ENCODE data around the gene RNF112. TPM values are rescaled to one million over a fixed set of nuclear protein-coding genes. Genes with fewer than 3 reads are reported as not detected.

RNF112 gene
- polyA plus RNA-seq, 1 donor from 2014 or later: 33.3 TPM

DNA sequence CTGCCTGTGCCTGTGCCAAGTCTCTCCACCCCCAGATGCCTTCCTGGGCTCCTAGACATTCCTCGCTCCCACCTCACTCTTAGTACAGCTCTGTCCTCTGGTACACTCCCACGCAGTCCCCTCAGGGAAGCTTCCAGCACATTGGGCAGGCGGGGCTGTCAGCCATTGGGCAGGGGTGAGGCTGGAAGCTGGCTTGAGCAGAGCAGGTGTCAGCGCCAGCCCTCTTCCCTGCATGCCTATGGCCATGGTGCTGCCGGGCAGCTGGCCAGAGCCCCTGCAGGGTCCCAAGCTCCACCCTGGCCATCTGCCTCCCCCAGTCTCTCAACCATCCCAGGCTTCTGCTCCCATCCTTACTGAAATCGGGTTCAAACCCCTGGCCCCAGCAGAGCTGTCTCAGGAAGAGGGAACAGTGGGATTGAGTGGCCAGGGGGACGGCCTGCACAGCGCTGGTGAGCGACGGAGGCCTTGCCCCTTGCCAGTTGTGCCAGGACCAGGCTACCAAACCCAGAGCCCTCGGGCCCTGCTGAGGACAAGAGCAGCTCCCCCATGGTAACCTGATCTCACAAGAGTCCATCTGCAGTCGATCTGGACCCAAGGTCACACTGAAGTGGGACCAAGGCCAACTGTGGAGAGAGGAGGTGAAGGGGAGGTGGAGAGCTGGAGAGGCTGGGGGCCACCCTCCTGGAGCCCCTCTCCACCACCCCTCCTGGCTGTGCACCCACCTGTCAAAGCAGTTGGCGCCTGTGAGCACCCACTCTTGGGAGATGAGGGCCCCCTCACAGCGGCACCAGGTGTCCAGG lies 46.1 kb upstream of the RNF112 start:
- Histone ChIP-seq H3K9ac (ENCODE audit: low read length) (no peak overlapping the region), H3K9me3 (ENCODE audit: low read length) (no peaks in the 10 kb centered on the region), H2AFZ (ENCODE audit: low read depth, low read length) (no peak overlapping the region), H4K20me1 (ENCODE audit: insufficient read depth) (no peaks in the 10 kb centered on the region), H3K36me3 (ENCODE audit: insufficient read depth, low read length) (peaks cover 2% of the 10 kb centered on the region), H3K4me3 (ENCODE audit: low read length) (no peak overlapping the region), H3K27ac (ENCODE audit: low read length) (no peak overlapping the region), H3K4me2 (ENCODE audit: low read length) (no peak overlapping the region), H3F3A (ENCODE audit: insufficient read depth, low read length, poor library complexity, severe bottlenecking) (no peaks in the 10 kb centered on the region), H3K27me3 (ENCODE audit: insufficient read depth, low read depth, low read length) (no peaks in the 10 kb centered on the region), H3K79me2 (replicated peaks; ENCODE audit: insufficient read depth, low read length) (peaks cover 7% of the 10 kb centered on the region), H3K9me2 (ENCODE audit: insufficient read depth, low read length) (no peaks in the 10 kb centered on the region)
- TF ChIP-seq TAF1 (IDR thresholded peaks at IDR 0.05; ENCODE audit: low read depth): no peak
- no peak for TF ChIP-seq MXI1 (conservative IDR thresholded peaks at IDR 0.05; ENCODE audit: poor library complexity, severe bottlenecking)
- TF ChIP-seq EP300 (conservative IDR thresholded peaks at IDR 0.05; ENCODE audit: poor library complexity, severe bottlenecking): no peak
- TF ChIP-seq POLR2AphosphoS5 (IDR thresholded peaks at IDR 0.05): no peak
- no peak for TF ChIP-seq EZH2 (IDR thresholded peaks at IDR 0.05; ENCODE audit: borderline replicate concordance, insufficient read depth, low read length, poor library complexity, severe bottlenecking)
- TF ChIP-seq, protein P1, sequence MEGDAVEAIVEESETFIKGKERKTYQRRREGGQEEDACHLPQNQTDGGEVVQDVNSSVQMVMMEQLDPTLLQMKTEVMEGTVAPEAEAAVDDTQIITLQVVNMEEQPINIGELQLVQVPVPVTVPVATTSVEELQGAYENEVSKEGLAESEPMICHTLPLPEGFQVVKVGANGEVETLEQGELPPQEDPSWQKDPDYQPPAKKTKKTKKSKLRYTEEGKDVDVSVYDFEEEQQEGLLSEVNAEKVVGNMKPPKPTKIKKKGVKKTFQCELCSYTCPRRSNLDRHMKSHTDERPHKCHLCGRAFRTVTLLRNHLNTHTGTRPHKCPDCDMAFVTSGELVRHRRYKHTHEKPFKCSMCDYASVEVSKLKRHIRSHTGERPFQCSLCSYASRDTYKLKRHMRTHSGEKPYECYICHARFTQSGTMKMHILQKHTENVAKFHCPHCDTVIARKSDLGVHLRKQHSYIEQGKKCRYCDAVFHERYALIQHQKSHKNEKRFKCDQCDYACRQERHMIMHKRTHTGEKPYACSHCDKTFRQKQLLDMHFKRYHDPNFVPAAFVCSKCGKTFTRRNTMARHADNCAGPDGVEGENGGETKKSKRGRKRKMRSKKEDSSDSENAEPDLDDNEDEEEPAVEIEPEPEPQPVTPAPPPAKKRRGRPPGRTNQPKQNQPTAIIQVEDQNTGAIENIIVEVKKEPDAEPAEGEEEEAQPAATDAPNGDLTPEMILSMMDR (IDR thresholded peaks at IDR 0.05; ENCODE audit: poor library complexity, severe bottlenecking): no peak
- no peak for TF ChIP-seq RAD21 (conservative IDR thresholded peaks at IDR 0.05)
- no peak for TF ChIP-seq REST (IDR thresholded peaks at IDR 0.05; ENCODE audit: borderline replicate concordance)
- TF ChIP-seq SMC3 (conservative IDR thresholded peaks at IDR 0.05; ENCODE audit: poor library complexity): no peak

DNA sequence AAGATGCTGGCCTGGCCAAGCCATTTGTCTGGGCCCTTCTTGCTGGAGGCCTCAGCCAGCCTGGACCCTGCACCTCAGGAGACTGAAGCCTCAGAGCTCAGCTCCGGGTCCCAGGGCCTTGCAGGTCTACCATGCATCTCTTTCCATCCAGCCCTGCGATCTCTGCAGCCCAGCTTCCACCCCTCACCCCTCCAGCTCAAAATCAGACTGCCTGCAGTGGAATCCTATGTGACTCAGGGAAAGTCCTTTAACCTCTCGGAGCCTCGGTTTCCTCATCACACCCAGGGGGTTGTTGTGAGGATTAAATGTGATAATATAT lies 45.6 kb upstream of the RNF112 start:
- H3K4me3 ChIP-seq (ENCODE audit: low read length): no peak overlapping the region
- peaks cover 7% of the 10 kb centered on the region for H3K79me2 ChIP-seq (replicated peaks; ENCODE audit: insufficient read depth, low read length)
- no peak overlapping the region for H2AFZ ChIP-seq (ENCODE audit: low read depth, low read length)
- H3F3A ChIP-seq (ENCODE audit: insufficient read depth, low read length, poor library complexity, severe bottlenecking): no peaks in the 10 kb centered on the region
- TF ChIP-seq RAD21 (conservative IDR thresholded peaks at IDR 0.05): no peak
- no peak for TF ChIP-seq EZH2 (IDR thresholded peaks at IDR 0.05; ENCODE audit: borderline replicate concordance, insufficient read depth, low read length, poor library complexity, severe bottlenecking)
- TF ChIP-seq EP300 (conservative IDR thresholded peaks at IDR 0.05; ENCODE audit: poor library complexity, severe bottlenecking): no peak
- TF ChIP-seq POLR2AphosphoS5 (IDR thresholded peaks at IDR 0.05): no peak
- no peak for TF ChIP-seq MXI1 (conservative IDR thresholded peaks at IDR 0.05; ENCODE audit: poor library complexity, severe bottlenecking)
- no peak for TF ChIP-seq TAF1 (IDR thresholded peaks at IDR 0.05; ENCODE audit: low read depth)
- TF ChIP-seq, protein P1 (IDR thresholded peaks at IDR 0.05; ENCODE audit: poor library complexity, severe bottlenecking): no peak
- TF ChIP-seq REST (IDR thresholded peaks at IDR 0.05; ENCODE audit: borderline replicate concordance): no peak
- no peak for TF ChIP-seq SMC3 (conservative IDR thresholded peaks at IDR 0.05; ENCODE audit: poor library complexity)
- H3K9ac ChIP-seq (ENCODE audit: low read length): no peak overlapping the region
- H4K20me1 ChIP-seq (ENCODE audit: insufficient read depth): no peaks in the 10 kb centered on the region
- no peaks in the 10 kb centered on the region for H3K9me3 ChIP-seq (ENCODE audit: low read length)
- H3K9me2 ChIP-seq (ENCODE audit: insufficient read depth, low read length): no peaks in the 10 kb centered on the region
- H3K4me2 ChIP-seq (ENCODE audit: low read length): no peak overlapping the region
- H3K27ac ChIP-seq (ENCODE audit: low read length): no peak overlapping the region
- no peaks in the 10 kb centered on the region for H3K27me3 ChIP-seq (ENCODE audit: insufficient read depth, low read depth, low read length)
- no peaks in the 10 kb centered on the region for H3K36me3 ChIP-seq (ENCODE audit: insufficient read depth, low read length)

All from neural cell (in vitro differentiated cells).